ENCODE measurements around the gene CHST2. TPM values are rescaled to one million over a fixed set of nuclear protein-coding genes. Genes with fewer than 3 reads are reported as not detected.

The CHST2 gene
- total and polyA plus RNA-seq, 2 donors (not counting 3 experiments of a cell fraction or from before 2014, with no cell fraction given): 4.3 to 6.5 TPM

GRCh38 chr3:143147707-143148106 is 28.1 kb downstream of the CHST2 start:
- dilution Hi-C loops (cut with MboI; ENCODE audit: extremely low pct_ligation_motif_present, low sequenced_read_pairs) (no loop called here), intact Hi-C loops (cut with micrococcal nuclease) (no loop called here)
- ChIA-PET POLR2A (no interaction called here), CTCF (interaction anchor here (0.6 to 0.8 kb wide), 2 partner anchors 13 to 1920 kb away, joined by 3 read pairs; no protein-coding TSS in a partner anchor)
- no peak overlapping the region for H3K4me3 ChIP-seq (replicated peaks in 1 of 3; ENCODE audit: insufficient read depth in 1 of 3, low read depth in 1 of 3, low read length in 3 of 3)
- H3K4me2 ChIP-seq (ENCODE audit: insufficient read depth, low read length): no peak overlapping the region
- H4K20me1 ChIP-seq (replicated peaks; ENCODE audit: control insufficient read depth, extremely low read depth, insufficient read depth, low read length): no peaks in the 10 kb centered on the region
- DNase-seq (ENCODE audit: low read depth, low spot score) (no peak), FAIRE-seq (peak; percentile 21)
- H3K9ac ChIP-seq (replicated peaks; ENCODE audit: extremely low read depth, insufficient read depth, low read length): no peak overlapping the region
- no peak overlapping the region for H3K27ac ChIP-seq (ENCODE audit: insufficient read depth, low read depth, low read length)
- no peaks in the 10 kb centered on the region for H3K4me1 ChIP-seq (ENCODE audit: control insufficient read depth, extremely low read depth, insufficient read depth, low read length)
- no peak overlapping the region for H2AFZ ChIP-seq (ENCODE audit: low read depth, low read length)
- no peaks in the 10 kb centered on the region for H3K79me2 ChIP-seq (ENCODE audit: control insufficient read depth, insufficient read depth, low read length)
- H3K27me3 ChIP-seq (ENCODE audit: control insufficient read depth in 2 of 2, insufficient read depth in 2 of 2, low read length in 2 of 2): no peaks in the 10 kb centered on the region
- no peaks in the 10 kb centered on the region for H3K9me3 ChIP-seq (replicated peaks; ENCODE audit: control insufficient read depth, insufficient read depth, low read length)
- BruUV-seq (replicated peaks): no TSS peak
- no peaks in the 10 kb centered on the region for H3K36me3 ChIP-seq (ENCODE audit: control insufficient read depth in 2 of 2, extremely low read depth in 1 of 2, insufficient read depth in 2 of 2, low read length in 2 of 2)
- no peak for TF ChIP-seq FOS (IDR thresholded peaks at IDR 0.05; ENCODE audit: borderline replicate concordance, insufficient read depth, low read length)
- no peak for TF ChIP-seq EZH2 (IDR thresholded peaks at IDR 0.05; ENCODE audit: borderline replicate concordance, low read depth, low read length, severe bottlenecking)
- TF ChIP-seq MYC (IDR thresholded peaks at IDR 0.05; ENCODE audit: low read depth, low read length): no peak
- no peak for TF ChIP-seq POLR2AphosphoS5 (IDR thresholded peaks at IDR 0.05; ENCODE audit: insufficient read depth, low read depth, low read length)
- no peak for TF ChIP-seq GATA2 (IDR thresholded peaks at IDR 0.05; ENCODE audit: insufficient read depth, insufficient read length, low read depth, low read length)
- H3K9me1 ChIP-seq (replicated peaks; ENCODE audit: control insufficient read depth, extremely low read depth, insufficient read depth, low read length): no peaks in the 10 kb centered on the region

GRCh38 chr3:143150071-143150470 is 30.5 kb downstream of the CHST2 start:
- dilution Hi-C loops (cut with MboI; ENCODE audit: extremely low pct_ligation_motif_present, low sequenced_read_pairs): no loop called here
- intact Hi-C loops (cut with micrococcal nuclease): no loop called here
- Histone ChIP-seq H3K4me1 (ENCODE audit: control insufficient read depth, extremely low read depth, insufficient read depth, low read length) (no peaks in the 10 kb centered on the region), H3K4me2 (ENCODE audit: insufficient read depth, low read length) (no peak overlapping the region), H3K27ac (ENCODE audit: insufficient read depth, low read depth, low read length) (no peak overlapping the region), H3K9me1 (replicated peaks; ENCODE audit: control insufficient read depth, extremely low read depth, insufficient read depth, low read length) (no peaks in the 10 kb centered on the region), H3K9ac (replicated peaks; ENCODE audit: extremely low read depth, insufficient read depth, low read length) (no peak overlapping the region), H4K20me1 (replicated peaks; ENCODE audit: control insufficient read depth, extremely low read depth, insufficient read depth, low read length) (no peaks in the 10 kb centered on the region), H3K27me3 (ENCODE audit: control insufficient read depth in 2 of 2, insufficient read depth in 2 of 2, low read length in 2 of 2) (no peaks in the 10 kb centered on the region), H3K4me3 (replicated peaks in 1 of 3; ENCODE audit: insufficient read depth in 1 of 3, low read depth in 1 of 3, low read length in 3 of 3) (no peak overlapping the region), H3K79me2 (ENCODE audit: control insufficient read depth, insufficient read depth, low read length) (no peaks in the 10 kb centered on the region), H2AFZ (ENCODE audit: low read depth, low read length) (no peak overlapping the region), H3K36me3 (ENCODE audit: control insufficient read depth in 2 of 2, extremely low read depth in 1 of 2, insufficient read depth in 2 of 2, low read length in 2 of 2) (no peaks in the 10 kb centered on the region), H3K9me3 (replicated peaks; ENCODE audit: control insufficient read depth, insufficient read depth, low read length) (no peaks in the 10 kb centered on the region)
- DNase-seq (ENCODE audit: low read depth, low spot score) (no peak), FAIRE-seq (no peak)
- BruUV-seq (replicated peaks): no TSS peak
- CTCF ChIA-PET: interaction anchor here (1.2 to 1.3 kb wide), 2 partner anchors 8 to 180 kb away, joined by 3 to 4 read pairs; no protein-coding TSS in a partner anchor
- TF ChIP-seq POLR2AphosphoS5 (IDR thresholded peaks at IDR 0.05; ENCODE audit: insufficient read depth, low read depth, low read length): no peak
- no peak for TF ChIP-seq CTCF (IDR thresholded peaks at IDR 0.05; ENCODE audit: extremely low read depth in 1 of 2, insufficient read depth in 1 of 2, low read depth in 1 of 2, low read length in 2 of 2)
- no peak for TF ChIP-seq GATA2 (IDR thresholded peaks at IDR 0.05; ENCODE audit: insufficient read depth, insufficient read length, low read depth, low read length)
- TF ChIP-seq MYC (IDR thresholded peaks at IDR 0.05; ENCODE audit: low read depth, low read length): no peak
- TF ChIP-seq MAX (IDR thresholded peaks at IDR 0.05; ENCODE audit: insufficient read depth, insufficient read length): no peak
- TF ChIP-seq JUN (IDR thresholded peaks at IDR 0.05; ENCODE audit: borderline replicate concordance, insufficient read depth, insufficient read length, low read depth): no peak
- TF ChIP-seq EZH2 (IDR thresholded peaks at IDR 0.05; ENCODE audit: borderline replicate concordance, low read depth, low read length, severe bottlenecking): no peak
- no peak for TF ChIP-seq FOS (IDR thresholded peaks at IDR 0.05; ENCODE audit: borderline replicate concordance, insufficient read depth, low read length)
- no peak for TF ChIP-seq POLR2A (IDR thresholded peaks at IDR 0.05; ENCODE audit: low read depth, low read length)
- POLR2A ChIA-PET: no interaction called here

All from endothelial cell of umbilical vein (primary cell).